Neural crest cell (in vitro differentiated cells): Measurements from ENCODE around the gene TMEM107. TPM values are rescaled to one million over a fixed set of nuclear protein-coding genes. Genes with fewer than 3 reads are reported as not detected.
A peak's percentile ranks its signal among the peaks of the same experiment; 100 is the strongest.

Experiments used
- DNase-seq: peaks from one replicate; pipeline ENCODE4 v3.0.0; 2021; ENCODE audit warnings: low read depth, mixed read lengths, low spot score
- H3K27ac Mint-ChIP-seq: one replicate; pipeline ENCODE4 v1.8.0; 2021; ENCODE audit warnings: mild to moderate bottlenecking, mixed read lengths; ENCODE audit not compliant: unreplicated experiment
- H3K27me3 Mint-ChIP-seq: 2 replicates; pipeline ENCODE4 v1.8.0; 2021; ENCODE audit warnings: low read depth, mild to moderate bottlenecking, mixed read lengths
- H3K36me3 Mint-ChIP-seq: 2 replicates; pipeline ENCODE4 v1.8.0; 2021; ENCODE audit warnings: low read depth, mild to moderate bottlenecking, mixed read lengths
- H3K4me1 Mint-ChIP-seq: 2 replicates; pipeline ENCODE4 v1.8.0; 2021; ENCODE audit warnings: mixed read lengths
- H3K4me3 Mint-ChIP-seq: one replicate; pipeline ENCODE4 v1.8.0; 2021; ENCODE audit warnings: mild to moderate bottlenecking, mixed read lengths
- H3K9me3 Mint-ChIP-seq: 2 replicates; pipeline ENCODE4 v1.8.0; 2021; ENCODE audit warnings: mixed read lengths
- total RNA-seq: library from RNA; stranded (reverse); gene quantifications from 2 replicates; pipeline ENCODE4 v1.2.1, GENCODE V29; 2021
- TF ChIP-seq, protein P1 (sequence below): fragments of 200-600 bp; sonication (generic); conservative IDR thresholded peaks from 2 replicates; pipeline ENCODE4 v1.5.0; 2021; ENCODE audit warnings: antibody characterized with exemption, mild to moderate bottlenecking

TMEM107 gene
- total RNA-seq, 1 donor from 2014 or later, result 41.4 TPM

DNA sequence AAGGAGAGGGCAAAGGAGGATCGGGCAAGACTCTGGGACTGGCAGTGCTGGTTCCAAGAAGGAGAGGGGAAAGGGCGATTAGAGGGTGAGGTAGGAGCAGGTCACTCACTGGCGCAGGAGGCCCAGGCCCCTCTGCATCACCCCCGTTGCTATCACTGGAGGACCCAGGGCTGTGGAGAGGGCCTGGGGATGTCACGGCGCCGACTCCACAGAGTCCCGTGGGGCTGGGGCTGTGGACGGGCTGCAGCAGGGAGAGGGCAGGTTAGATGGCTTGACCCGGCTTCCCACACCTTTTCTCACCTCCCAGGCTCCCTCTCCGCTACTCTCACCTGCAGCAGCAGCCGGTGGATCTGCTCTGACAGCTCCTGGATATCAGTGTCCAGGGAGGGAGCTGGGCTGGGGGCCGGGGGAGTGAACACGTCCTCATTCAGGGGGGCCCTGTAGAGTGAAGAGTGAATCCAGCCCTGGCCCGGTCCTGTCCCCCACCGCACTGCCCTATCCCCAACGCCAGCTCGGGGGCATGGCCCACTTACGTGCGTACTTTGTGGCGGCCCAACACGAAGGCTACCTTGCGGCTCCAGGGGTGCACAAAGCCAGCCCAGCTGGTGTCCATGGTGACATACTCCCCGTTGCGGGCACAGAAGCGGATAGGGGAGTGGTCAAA, 28.9 kb downstream of the TMEM107 start:
- no peak overlapping the region for H3K4me3 Mint-ChIP-seq
- peaks cover 6% of the 10 kb centered on the region for H3K4me1 Mint-ChIP-seq
- DNase-seq, result no peak
- peak overlapping the region; percentile 78 for H3K27ac Mint-ChIP-seq
- no peaks in the 10 kb centered on the region for H3K27me3 Mint-ChIP-seq
- H3K36me3 Mint-ChIP-seq, result peaks cover 4% of the 10 kb centered on the region
- TF ChIP-seq, protein P1, sequence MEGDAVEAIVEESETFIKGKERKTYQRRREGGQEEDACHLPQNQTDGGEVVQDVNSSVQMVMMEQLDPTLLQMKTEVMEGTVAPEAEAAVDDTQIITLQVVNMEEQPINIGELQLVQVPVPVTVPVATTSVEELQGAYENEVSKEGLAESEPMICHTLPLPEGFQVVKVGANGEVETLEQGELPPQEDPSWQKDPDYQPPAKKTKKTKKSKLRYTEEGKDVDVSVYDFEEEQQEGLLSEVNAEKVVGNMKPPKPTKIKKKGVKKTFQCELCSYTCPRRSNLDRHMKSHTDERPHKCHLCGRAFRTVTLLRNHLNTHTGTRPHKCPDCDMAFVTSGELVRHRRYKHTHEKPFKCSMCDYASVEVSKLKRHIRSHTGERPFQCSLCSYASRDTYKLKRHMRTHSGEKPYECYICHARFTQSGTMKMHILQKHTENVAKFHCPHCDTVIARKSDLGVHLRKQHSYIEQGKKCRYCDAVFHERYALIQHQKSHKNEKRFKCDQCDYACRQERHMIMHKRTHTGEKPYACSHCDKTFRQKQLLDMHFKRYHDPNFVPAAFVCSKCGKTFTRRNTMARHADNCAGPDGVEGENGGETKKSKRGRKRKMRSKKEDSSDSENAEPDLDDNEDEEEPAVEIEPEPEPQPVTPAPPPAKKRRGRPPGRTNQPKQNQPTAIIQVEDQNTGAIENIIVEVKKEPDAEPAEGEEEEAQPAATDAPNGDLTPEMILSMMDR, result no peak
- H3K9me3 Mint-ChIP-seq, result no peaks in the 10 kb centered on the region

DNA sequence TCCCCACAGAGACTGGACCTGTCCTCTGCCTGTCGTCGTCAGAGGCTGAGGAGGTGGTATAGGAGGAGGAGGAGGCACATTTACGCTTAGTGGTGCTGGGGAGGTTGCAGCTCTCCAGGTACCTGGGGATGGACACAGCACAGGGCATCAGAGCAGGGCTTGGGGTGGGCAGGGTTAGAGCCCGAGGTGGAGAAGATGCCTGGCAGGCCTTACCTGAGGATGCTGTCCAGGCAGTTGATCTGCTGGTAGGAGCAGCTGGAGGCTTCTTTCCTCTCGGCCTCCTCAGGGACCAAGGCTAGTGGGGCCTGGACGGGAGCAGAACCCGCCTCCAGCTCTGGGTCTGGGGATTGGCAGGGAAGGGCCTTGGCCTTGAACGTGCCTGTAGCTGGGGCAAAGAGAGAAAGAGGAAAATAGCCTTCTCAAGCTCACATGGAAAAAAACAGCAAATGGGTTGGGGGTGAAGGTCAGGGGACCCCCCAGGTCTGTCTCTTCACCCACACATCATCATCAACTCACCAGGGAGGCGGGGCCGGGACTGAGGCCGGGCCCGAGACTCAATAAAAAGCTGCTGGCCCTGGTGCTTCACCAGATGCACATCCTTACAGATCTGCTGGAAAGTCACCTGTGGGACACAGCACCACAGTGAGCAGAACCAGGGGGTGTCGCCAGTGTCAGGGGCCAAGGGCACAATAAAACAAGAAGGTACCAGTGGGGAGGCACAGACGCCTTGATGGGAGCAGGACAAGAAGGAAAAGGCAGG, 29.6 kb downstream of the TMEM107 start:
- Mint-ChIP-seq H3K4me1 (peaks cover 3% of the 10 kb centered on the region), H3K36me3 (peaks cover 4% of the 10 kb centered on the region), H3K9me3 (no peaks in the 10 kb centered on the region), H3K27ac (peak overlapping the region; percentile 78), H3K4me3 (peak overlapping the region; percentile 61), H3K27me3 (no peaks in the 10 kb centered on the region)
- DNase-seq, result no peak
- TF ChIP-seq, protein P1, result no peak

DNA sequence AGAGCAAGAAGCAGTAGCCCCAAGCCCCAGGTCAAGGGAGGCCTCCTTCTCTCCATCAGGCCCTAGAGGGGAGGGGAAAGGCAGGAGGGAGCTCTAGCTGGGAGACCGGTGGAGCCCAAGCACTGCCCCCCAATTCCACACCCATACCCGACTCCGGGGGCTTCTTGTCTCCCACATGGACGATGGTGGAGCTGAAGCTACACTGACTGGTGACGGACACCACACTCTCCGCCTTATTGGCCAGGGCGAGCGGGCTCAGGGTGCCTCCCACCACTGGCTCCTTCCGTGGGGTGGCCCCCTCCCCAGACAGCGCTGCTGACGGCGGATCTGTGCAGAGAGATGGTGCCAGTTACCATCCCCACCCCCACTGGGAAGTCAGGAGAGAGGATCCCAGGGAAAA, 30.4 kb downstream of the TMEM107 start:
- Mint-ChIP-seq H3K36me3 (peaks cover 4% of the 10 kb centered on the region), H3K4me1 (no peaks in the 10 kb centered on the region), H3K27me3 (no peaks in the 10 kb centered on the region), H3K4me3 (peak overlapping the region; percentile 61), H3K27ac (no peak overlapping the region), H3K9me3 (no peaks in the 10 kb centered on the region)
- TF ChIP-seq, protein P1, result no peak
- DNase-seq, result no peak

DNA sequence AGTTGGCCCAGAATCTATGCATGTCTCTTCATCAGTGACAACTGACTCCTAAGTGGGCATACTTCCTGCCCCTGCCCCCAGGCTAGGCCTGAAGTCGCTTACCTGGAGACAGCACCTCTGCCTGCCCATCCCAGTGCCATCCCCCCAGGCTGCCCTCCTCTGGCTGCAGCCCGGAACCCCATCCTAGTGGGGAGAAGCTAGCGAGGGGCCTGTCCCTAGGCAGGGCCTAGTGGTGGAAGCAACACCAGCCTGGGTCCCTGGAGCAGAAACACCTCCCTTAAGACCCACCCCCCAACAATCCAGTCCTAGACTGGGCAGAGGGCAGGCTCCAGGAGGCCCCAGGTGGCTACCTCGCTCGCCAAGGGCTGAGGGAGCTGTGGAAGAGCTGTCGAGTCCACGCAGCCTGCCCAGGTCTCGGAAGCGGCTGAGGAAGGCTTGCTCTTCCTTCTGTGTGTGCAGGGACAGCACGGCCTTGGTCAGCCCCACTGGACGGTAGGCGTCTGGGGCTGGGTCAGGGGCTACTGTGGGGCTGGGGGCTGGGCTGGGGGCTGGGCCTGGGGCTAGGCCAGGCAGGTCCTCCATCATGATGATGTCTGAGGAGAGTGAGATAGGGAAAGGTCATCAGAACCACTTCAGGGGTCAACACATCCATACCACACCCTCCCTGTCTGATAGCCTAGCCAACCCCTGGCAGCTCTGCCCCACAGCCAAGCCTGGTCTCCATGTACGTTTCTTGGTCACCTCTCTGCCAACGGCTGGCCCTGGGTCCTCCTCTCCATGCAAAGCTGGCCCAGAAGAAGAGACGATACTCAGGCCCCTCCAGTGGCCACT, 31.6 kb downstream of the TMEM107 start:
- Mint-ChIP-seq H3K27me3 (no peaks in the 10 kb centered on the region), H3K9me3 (no peaks in the 10 kb centered on the region), H3K27ac (no peak overlapping the region), H3K4me3 (no peak overlapping the region), H3K36me3 (peaks cover 4% of the 10 kb centered on the region), H3K4me1 (no peaks in the 10 kb centered on the region)
- DNase-seq, result no peak
- TF ChIP-seq, protein P1, result no peak

GRCh38 chr17:8143581-8144400, 32.4 kb downstream of the TMEM107 start:
- Mint-ChIP-seq H3K27me3 (no peaks in the 10 kb centered on the region), H3K4me1 (no peaks in the 10 kb centered on the region), H3K36me3 (peaks cover 4% of the 10 kb centered on the region), H3K9me3 (no peaks in the 10 kb centered on the region), H3K27ac (peak overlapping the region; percentile 19), H3K4me3 (no peak overlapping the region)
- DNase-seq, result no peak
- TF ChIP-seq, protein P1, result no peak
